Prostate gland (tissue), 2 donors: ENCODE results near the gene HOXC12. TPM values are rescaled to one million over a fixed set of nuclear protein-coding genes. Genes with fewer than 3 reads are reported as not detected.

ENCODE experiments used
- DNase-seq: peaks from one replicate; pipeline ENCODE4 v3.0.0-alpha.2; 2019; ENCODE audit warnings: low spot score
- H3K27ac ChIP-seq, 2 donors: fragments of 200-600 bp; sonication (generic); 2 replicates each; pipeline ENCODE4 v1.5.1; 2017 to 2019
- H3K27me3 ChIP-seq: fragments of 200-600 bp; sonication (generic); replicated peaks from 2 replicates; pipeline ENCODE4 v1.5.1; 2019; ENCODE audit not compliant: insufficient read depth
- H3K36me3 ChIP-seq, 2 donors: fragments of 200-600 bp; sonication (generic); 1 replicate in 1 of 2; 2 replicates in 1 of 2; pipeline versions ENCODE4 v1.5.1 to v1.8.1; 2017 to 2019
- H3K4me1 ChIP-seq: fragments of 200-600 bp; sonication (generic); replicated peaks from 2 replicates; pipeline ENCODE4 v1.5.1; 2019
- H3K4me3 ChIP-seq, 2 donors: fragments of 200-600 bp; sonication (generic); 2 replicates each; pipeline ENCODE4 v1.5.1; 2017 to 2019
- H3K9me3 ChIP-seq: fragments of 200-600 bp; sonication (generic); 2 replicates; pipeline ENCODE4 v1.5.1; 2017
- POLR2A ChIP-seq: fragments of 450-650 bp; IDR thresholded peaks from one replicate; pipeline ENCODE4 v1.6.1; 2016; ENCODE audit warnings: antibody characterized with exemption, mild to moderate bottlenecking
- POLR2AphosphoS5 ChIP-seq: sonication (generic); formaldehyde crosslinking; IDR thresholded peaks from one replicate; pipeline ENCODE4 v1.6.1; 2017; ENCODE audit warnings: antibody characterized with exemption
- WGBS: methylation state at CpG from one replicate; pipeline ENCODE4 v1.1.5; 2018; 5-methylcytosine and 5-hydroxymethylcytosine counted together
- intact Hi-C: fragments of 100-400 bp; cut with DNase I; formaldehyde crosslinking; loops from one replicate; pipeline ENCODE4 v1.14.2; 2022
- total RNA-seq, 2 donors: library from RNA; depleted of rRNA; stranded (reverse); fragments of >200 nt; gene quantifications; one replicate each; pipeline ENCODE4 v1.1.0, GENCODE V29; 2016
- TF ChIP-seq, protein P1 (sequence below), 4 experiments: fragments of 200-600 bp in 2 of 4; fragments of 450-650 bp in 2 of 4; sonication (generic) in 2 of 4; IDR thresholded peaks; 1 replicate in 3 of 4; 2 replicates in 1 of 4; pipeline ENCODE4 v1.5.1; 2016 to 2019; ENCODE audit warnings: antibody characterized with exemption in 4 of 4, mild to moderate bottlenecking in 2 of 4, moderate library complexity in 2 of 4

The HOXC12 gene
- total RNA-seq, 2 donors from 2014 or later = not detected

DNA sequence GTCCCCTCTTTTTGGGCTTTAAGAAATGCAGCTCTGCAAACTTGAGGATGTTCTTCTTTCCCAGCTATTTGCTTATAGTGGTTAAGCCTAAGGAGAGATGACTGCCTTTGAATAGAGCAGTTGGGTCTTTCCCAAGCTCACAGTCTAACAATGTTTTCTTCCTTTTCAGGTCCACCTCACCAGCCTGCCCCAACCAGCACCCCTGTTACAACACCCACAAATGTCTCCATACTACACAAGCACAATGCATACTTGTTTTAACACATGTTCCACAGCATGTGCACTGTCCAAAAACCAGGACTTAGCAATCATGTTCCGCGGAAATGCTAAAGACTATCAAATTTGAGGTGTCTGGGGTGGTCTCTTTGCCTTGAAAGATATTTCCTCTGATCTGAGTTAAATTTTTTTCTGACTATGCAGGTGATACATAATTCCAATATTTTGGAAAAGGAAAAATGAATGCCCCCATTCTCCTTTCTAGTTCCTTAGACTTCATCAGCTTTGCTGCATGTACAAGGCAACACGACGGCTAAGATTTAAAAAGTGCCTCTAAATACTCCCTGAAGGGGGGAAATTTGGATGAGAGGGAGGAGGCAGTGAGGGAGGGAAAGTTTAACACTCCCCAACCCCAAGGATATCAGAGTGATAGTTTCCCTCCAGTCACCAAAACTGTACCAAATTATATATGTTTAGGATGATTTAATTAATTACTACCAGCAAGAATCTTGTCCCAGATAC lies 22.7 kb upstream of the HOXC12 start:
- TF ChIP-seq POLR2AphosphoS5 = no peak
- no peak for TF ChIP-seq POLR2A
- TF ChIP-seq, protein P1, sequence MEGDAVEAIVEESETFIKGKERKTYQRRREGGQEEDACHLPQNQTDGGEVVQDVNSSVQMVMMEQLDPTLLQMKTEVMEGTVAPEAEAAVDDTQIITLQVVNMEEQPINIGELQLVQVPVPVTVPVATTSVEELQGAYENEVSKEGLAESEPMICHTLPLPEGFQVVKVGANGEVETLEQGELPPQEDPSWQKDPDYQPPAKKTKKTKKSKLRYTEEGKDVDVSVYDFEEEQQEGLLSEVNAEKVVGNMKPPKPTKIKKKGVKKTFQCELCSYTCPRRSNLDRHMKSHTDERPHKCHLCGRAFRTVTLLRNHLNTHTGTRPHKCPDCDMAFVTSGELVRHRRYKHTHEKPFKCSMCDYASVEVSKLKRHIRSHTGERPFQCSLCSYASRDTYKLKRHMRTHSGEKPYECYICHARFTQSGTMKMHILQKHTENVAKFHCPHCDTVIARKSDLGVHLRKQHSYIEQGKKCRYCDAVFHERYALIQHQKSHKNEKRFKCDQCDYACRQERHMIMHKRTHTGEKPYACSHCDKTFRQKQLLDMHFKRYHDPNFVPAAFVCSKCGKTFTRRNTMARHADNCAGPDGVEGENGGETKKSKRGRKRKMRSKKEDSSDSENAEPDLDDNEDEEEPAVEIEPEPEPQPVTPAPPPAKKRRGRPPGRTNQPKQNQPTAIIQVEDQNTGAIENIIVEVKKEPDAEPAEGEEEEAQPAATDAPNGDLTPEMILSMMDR (IDR thresholded peaks at IDR 0.05) = no peak
- intact Hi-C loops = no loop called here
- WGBS = 50% methylated on average over 4 of the region's 4 CpGs
- Histone ChIP-seq H3K27ac (no peak overlapping the region), H3K27me3 (peaks cover 51% of the 10 kb centered on the region), H3K9me3 (no peaks in the 10 kb centered on the region), H3K4me1 (no peaks in the 10 kb centered on the region), H3K36me3 (no peaks in the 10 kb centered on the region), H3K4me3 (no peak overlapping the region)
- no peak for DNase-seq

DNA sequence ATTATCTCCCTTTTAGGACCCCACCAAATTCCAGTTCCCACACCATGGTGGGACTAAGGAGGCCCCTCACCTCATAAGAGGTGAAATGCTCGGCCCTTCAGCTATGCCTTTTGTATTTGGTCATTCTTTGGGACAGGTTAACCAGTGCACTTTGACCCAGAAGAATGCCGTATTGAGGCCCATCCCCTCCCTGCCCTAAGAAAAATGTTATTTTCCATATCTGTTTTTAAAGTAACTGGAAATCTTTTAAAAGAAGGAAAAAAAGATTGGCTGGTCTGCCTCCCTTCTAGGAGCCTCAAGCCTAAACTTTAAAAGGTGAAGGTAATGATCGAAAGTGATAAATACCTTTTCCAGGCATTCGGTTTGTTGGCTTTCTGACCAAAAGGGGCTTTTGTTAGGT lies 21.8 kb upstream of the HOXC12 start:
- Histone ChIP-seq H3K4me1 (no peaks in the 10 kb centered on the region), H3K9me3 (no peaks in the 10 kb centered on the region), H3K4me3 (no peak overlapping the region), H3K27me3 (peaks cover 55% of the 10 kb centered on the region), H3K27ac (no peak overlapping the region), H3K36me3 (no peaks in the 10 kb centered on the region)
- WGBS = 67% methylated on average over 4 of the region's 4 CpGs
- no peak for DNase-seq
- intact Hi-C loops = no loop called here
- TF ChIP-seq POLR2AphosphoS5 = no peak
- TF ChIP-seq POLR2A = no peak
- TF ChIP-seq, protein P1 (IDR thresholded peaks at IDR 0.05) = no peak

DNA sequence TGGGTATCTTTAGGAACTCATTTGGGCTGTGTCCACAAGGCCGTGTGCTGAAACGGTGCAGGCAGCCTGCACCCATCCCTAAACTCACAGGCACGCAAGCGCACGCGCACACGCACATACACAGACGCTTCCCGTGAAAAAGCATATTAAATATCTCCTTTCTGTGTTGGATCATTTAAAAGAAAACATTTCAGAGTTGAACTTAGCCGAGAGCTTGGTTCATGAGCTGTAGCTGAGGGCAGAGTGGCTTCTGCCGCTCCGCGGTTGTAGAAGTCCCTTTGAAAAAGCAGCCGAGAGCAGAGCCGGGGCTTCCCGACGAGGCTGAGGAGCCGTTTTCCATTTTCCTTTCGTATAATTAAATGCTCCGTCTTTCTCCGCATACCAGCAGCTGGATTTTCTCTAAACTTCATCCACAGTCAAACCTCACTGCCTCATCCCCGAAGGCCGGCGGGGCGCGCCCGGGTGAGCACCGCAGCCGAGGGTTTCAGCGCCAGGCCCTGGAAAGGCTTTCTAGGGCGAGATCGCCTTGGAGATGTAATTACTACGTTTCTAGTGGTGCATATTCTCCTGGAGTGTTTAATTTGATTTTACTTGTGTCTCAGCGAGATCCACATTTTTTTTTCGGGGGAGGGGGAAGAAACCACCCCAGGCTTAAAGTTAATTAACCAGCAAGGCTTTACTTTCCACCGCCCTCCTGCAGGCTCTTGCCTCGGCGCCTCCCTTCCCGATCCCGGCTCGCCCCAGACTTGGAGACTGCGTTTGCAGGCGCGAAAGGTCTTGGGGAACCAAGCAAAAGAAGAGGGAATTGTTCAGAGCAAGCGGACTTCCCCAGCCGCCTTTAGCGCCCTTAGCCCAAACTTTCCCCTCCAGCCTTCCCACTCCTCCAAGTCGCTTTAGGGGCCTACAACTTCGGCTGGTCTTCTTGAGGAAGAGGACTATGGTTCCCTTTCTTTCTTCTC lies 19.0 kb upstream of the HOXC12 start:
- Histone ChIP-seq H3K4me1 (no peaks in the 10 kb centered on the region), H3K27me3 (peaks cover 65% of the 10 kb centered on the region), H3K4me3 (no peak overlapping the region), H3K27ac (no peak overlapping the region), H3K9me3 (no peaks in the 10 kb centered on the region), H3K36me3 (no peaks in the 10 kb centered on the region)
- intact Hi-C loops = no loop called here
- no peak for DNase-seq
- 23% methylated on average over 49 of the region's 49 CpGs for WGBS
- TF ChIP-seq POLR2AphosphoS5 (no peak), POLR2A (no peak)
- TF ChIP-seq, protein P1 (IDR thresholded peaks at IDR 0.05) = no peak

- no peak for DNase-seq
- H3K27ac ChIP-seq = no peak overlapping the region
- no peaks in the 10 kb centered on the region for H3K9me3 ChIP-seq
- TF ChIP-seq, protein P1 (IDR thresholded peaks at IDR 0.05) = no peak
- TF ChIP-seq POLR2A (no peak), POLR2AphosphoS5 (no peak)
- H3K4me3 ChIP-seq = no peak overlapping the region
- no peaks in the 10 kb centered on the region for H3K4me1 ChIP-seq
- no peaks in the 10 kb centered on the region for H3K36me3 ChIP-seq
- H3K27me3 ChIP-seq = peaks cover 64% of the 10 kb centered on the region
- 17% methylated on average over 12 of the region's 12 CpGs for WGBS
- intact Hi-C loops = no loop called here
These were observed 17.6 kb upstream of the HOXC12 start for GRCh38 chr12:53937099-53937498.
